HG02973 (cell line): ENCODE data around the gene AK9.

Source experiments
- ATAC-seq: cut with Tn5 transposase; IDR thresholded peaks from one replicate; pipeline ENCODE4 v1.9.1; 2021; ENCODE audit warnings: moderate library complexity; ENCODE audit not compliant: unreplicated experiment

AK9 gene

GRCh38 chr6:109485266-109485935 lies 205.6 kb downstream of the AK9 start:
- no peak for ATAC-seq

DNA sequence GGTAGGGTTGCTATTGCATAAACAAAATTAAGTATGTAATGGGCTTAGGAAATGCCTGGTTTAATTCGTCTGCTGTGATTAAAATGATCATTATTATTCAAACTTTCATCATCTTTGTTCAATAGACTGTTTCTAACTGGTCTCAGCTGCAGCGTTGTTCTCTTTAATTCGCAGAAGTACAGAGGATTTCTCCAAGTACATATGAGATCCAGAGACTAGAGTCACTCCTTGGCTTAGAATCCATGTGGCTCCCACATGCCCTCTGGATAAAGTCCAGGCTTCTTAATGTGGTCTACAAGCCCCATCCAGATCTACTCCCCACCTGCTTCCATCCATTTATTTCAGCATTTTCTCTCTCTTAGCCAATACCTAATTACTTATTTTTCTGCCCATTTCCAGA lies 206.9 kb downstream of the AK9 start:
- no peak for ATAC-seq

GRCh38 chr6:109483735-109484057 lies 207.3 kb downstream of the AK9 start:
- ATAC-seq: no peak

- ATAC-seq: peak; percentile 86
Observed at GRCh38 chr6:109482905-109483734, 207.9 kb downstream of the AK9 start, which contains the start of gene ZBTB24. Gene ZBTB24 (minus strand): TSS chr6:109483219. CDS start chr6:109482026, 1,193 bp downstream.

GRCh38 chr6:109480993-109481480 lies 210.0 kb downstream of the AK9 start:
- no peak for ATAC-seq

DNA sequence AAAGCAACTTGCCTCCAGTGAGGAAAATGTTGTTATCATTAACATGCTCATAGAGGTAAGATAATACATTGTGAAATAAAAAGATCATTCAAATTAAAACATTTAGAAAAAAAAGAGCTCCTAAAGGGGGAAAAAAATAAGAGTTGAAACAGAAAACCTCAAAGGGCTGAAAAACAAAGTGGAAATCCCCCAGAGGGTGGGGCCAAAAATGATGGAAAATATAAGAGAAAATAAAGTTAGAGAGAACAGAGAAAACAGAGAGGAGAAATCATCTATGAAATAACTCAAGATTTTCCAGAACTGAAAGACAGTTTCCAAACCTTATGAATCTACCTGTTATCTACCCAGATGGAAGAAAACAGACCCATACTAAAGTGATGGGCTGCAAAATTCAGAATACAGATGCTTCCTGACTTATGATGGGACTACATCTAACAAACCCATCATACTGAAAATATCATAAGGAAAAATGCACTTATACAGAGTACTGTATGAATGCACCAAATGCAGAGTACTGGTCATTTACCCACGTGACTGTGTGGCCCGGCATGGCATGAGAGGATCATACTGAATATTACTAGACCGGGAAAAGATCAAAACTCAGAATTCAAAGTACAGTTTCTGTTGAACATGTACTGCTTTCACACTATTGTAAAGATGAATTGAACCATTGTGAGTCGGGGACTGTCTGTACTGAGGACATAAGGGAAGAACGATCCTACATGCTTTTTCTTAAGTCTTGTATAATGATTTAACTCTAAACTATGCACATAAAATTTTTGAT lies 212.0 kb downstream of the AK9 start:
- no peak for ATAC-seq

DNA sequence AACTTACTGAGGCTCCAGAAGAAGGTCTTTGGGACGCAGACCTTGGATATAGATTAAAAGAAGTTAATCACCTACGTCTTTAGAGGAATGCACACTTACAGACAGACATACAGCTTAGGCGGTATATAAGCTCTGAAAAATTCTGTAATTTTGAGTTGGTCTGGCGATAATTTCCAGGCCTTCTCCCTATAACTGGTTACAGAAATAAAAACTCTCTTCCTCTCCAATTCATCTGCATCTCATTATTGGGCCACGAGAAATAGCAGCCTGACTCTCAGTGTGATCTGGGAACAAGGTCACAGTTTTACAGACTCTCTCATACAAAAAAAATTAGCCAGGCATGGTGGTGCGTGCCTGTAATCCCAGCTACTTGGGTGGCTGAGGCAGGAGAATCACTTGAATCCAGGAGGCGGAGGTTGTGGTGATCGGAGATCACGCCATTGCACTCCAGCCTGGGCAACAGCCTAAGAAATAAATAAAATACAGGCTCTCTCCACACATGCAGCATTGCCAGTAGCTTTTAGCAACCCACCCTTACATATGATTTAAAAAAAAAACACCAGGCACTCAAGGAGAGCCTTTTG lies 212.7 kb downstream of the AK9 start:
- ATAC-seq: no peak

GRCh38 chr6:109477725-109478124 lies 213.3 kb downstream of the AK9 start:
- no peak for ATAC-seq

- no peak for ATAC-seq
Observed at GRCh38 chr6:109477184-109477583, 213.8 kb downstream of the AK9 start.

DNA sequence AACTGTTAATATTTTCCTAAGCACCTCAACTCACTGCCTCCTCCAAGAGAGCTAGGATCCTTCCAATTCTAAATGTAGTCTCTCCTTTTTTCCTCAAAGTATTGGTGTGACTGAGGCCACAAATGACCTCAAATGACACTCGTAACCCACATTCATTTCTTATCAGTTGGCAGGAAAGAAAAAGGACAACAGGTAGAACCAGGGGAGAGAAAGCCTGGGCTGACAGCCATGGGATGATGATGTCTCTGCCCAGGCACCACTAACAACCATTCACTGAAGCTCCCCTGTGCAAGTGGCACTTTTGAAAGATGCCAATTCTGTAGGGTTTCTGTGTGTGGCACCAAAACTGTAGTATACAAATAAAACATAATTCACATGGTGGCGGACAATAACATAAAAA lies 215.4 kb downstream of the AK9 start:
- no peak for ATAC-seq

GRCh38 chr6:109474995-109475394 lies 216.0 kb downstream of the AK9 start:
- ATAC-seq: no peak

DNA sequence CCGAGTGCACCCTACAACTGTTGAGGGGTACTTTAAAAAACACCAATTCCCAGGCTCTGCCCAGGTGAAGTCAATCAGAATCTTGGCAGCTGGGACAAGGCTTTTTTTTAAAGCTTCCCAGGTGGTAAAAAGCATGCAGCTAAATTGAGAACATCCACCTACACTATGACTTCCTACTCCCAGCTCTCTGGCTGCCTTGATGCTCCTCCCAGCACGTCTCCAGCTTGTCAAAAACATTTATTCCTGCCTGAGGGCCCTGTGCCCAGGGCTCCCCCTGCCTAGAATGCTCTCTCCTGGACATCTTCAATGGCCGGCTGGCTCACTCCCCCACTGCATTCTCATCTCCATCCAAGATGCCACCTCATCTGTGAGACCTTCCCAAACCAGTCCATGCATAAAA lies 217.9 kb downstream of the AK9 start:
- ATAC-seq: no peak

GRCh38 chr6:109472132-109472995 lies 218.6 kb downstream of the AK9 start:
- ATAC-seq: peak; percentile 50

DNA sequence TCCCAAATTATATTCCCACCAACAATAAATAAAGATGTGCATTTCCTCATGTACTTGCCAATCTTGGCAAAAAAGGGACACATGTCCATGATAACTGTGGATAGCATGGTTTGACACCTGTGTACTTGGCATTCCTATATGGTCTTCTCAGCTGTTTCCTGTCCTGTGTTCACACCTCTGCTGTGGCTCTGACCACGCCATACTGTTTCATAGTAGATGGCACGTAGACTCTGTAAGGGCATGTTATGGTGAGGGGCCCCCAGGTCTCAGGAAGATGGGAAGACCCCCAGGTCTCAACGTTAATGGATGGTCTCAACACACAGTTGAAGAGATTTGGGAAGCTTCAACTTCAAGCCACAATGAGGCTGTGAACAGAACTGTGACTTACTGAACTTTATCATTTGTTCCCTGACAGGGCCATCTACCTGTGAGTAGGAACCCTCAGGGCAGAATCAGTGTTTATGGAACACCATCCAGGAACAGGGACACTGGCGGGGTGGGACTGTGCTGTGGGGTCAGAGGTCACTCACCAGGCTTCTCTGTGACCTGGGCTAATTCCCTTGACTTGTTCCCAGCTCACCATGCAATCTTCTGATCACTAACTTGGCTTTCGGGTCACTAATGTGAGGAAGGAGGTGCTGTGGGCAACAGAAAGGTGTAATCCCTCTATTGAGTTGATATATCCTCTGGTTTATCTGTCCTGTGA lies 219.7 kb downstream of the AK9 start:
- ATAC-seq: no peak

GRCh38 chr6:109469591-109470189 lies 221.3 kb downstream of the AK9 start:
- no peak for ATAC-seq

- ATAC-seq: no peak
Observed at GRCh38 chr6:109467696-109468095, 223.3 kb downstream of the AK9 start.

DNA sequence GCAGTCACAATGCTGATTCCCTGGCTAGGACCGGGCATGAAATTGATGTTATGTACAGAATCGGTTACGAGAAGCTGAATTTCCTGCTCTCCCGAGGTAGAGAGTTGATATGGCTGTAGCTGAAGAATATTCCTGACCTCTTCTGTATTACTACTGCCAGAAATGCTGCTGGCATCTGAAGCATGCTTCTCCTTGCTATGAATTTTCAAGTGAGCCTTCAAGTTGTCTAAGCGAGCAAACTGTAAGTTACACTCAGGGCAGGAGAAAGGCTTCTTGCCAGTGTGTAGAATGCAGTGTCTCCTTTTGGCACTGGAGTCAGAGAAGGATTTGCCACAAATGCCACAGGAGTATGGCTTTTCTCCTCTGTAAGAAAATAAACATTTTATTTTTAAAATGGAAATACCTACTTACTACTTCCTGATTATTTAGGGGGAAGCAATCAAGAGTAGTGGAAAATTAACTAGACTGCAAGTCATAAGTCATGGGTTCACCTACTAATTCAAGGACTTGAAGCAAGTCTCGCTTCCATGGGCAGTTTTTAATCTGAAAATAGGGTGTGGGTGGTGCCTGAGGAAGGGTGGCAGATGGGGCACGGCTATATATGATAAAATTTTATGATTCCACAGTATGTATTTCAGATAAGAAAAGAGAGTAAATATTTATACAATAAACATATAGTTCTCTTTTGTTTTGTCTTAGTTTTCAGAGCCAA lies 224.6 kb downstream of the AK9 start:
- ATAC-seq: no peak

DNA sequence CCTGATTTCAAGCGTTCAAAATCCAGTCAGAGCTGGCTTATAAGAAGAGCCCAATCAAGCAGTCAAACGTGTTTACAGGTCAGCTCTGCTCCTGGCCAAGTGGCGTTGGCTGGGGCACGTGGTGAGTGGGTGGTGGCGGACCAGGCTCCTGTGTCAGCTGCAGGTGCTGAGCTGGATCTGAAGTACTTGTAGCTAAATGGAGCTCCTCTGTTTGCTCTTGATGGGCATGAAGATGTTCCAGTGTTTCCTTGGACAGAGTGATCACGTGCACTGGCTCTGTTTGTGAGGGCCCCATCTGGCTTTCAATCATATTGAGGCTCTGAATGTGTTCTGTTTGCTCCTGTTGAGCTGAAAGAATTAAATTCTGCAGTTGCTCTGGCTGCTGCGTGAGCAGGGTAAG lies 225.2 kb downstream of the AK9 start:
- no peak for ATAC-seq
